Measurements from ENCODE around the gene HSPA1B.

DNA sequence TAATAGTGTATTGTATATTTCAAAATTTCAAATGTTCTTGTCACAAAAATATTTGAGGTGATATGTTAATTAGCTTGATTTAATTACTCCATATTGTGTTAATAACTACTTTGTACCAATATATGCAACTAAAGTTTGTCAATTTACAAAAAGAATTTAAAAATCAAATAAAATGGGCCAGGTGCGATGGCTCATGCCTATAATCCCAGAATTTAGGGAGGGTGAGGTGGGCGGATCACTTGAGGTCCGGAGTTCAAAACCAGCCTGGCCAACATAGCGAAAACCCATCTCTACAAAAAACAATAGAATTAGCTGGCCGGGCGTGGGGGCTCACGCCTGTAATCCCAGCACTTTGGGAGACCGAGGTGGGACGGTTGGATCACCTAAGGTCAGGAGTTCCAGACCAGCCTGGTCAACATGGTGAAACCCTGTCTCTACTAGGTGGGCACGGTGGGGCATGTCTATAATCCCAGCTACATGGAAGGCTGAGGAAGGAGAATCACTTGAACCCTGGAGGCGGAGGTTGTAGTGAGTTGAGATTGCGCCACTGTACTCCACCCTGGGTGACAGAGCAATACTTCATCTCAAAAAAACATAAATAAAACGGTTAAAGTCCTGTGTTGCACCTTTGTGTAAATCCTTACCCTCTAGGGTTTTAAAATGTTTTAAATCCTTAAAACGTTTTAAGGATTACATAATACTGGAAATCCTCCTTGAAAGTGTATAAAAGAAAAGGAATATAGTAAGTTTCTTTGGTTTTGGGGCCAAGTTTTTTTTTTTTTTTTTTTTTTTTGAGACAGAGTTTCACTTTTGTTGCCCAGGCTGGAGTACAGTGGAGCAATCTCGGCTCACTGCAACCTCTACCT, 4.0 kb downstream of the HSPA1B start:
- TF ChIP-seq SUZ12 (IDR thresholded peaks at IDR 0.05) (no peak), FOXK2 (IDR thresholded peaks at IDR 0.05) (no peak), ELF4 (IDR thresholded peaks at IDR 0.05) (no peak), FOXM1 (IDR thresholded peaks at IDR 0.05; ENCODE audit: borderline replicate concordance) (no peak), SP1 (IDR thresholded peaks at IDR 0.05) (no peak), TARDBP (IDR thresholded peaks at IDR 0.05) (no peak), FOXA1 (IDR thresholded peaks at IDR 0.05) (no peak), ARNT (IDR thresholded peaks at IDR 0.05) (no peak), NFRKB (IDR thresholded peaks at IDR 0.05) (no peak), BHLHE40 (IDR thresholded peaks at IDR 0.05; ENCODE audit: borderline replicate concordance) (no peak)
- TF ChIP-seq, protein P1, sequence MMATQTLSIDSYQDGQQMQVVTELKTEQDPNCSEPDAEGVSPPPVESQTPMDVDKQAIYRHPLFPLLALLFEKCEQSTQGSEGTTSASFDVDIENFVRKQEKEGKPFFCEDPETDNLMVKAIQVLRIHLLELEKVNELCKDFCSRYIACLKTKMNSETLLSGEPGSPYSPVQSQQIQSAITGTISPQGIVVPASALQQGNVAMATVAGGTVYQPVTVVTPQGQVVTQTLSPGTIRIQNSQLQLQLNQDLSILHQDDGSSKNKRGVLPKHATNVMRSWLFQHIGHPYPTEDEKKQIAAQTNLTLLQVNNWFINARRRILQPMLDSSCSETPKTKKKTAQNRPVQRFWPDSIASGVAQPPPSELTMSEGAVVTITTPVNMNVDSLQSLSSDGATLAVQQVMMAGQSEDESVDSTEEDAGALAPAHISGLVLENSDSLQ (IDR thresholded peaks at IDR 0.05), result peak; percentile 36; the same call in 1 of the 2 replicates
